H1 (cell line): ENCODE data around the gene MCC. TPM values are rescaled to one million over a fixed set of nuclear protein-coding genes. Genes with fewer than 3 reads are reported as not detected.

Source experiments
- CTCF ChIA-PET: fragments of 300-600 bp; sonication (Branson Sonifier 250); formaldehyde crosslinking; loops from one replicate; lab custom pipeline; 2021; ENCODE audit not compliant: partially characterized antibody; lab: Charles Lee
- POLR2A ChIA-PET: fragments of 300-600 bp; sonication (Branson Sonifier 250); formaldehyde crosslinking; loops from one replicate; lab custom pipeline; 2021; ENCODE audit warnings: inconsistent platforms; ENCODE audit not compliant: partially characterized antibody; lab: Charles Lee
- DNase-seq, 2 experiments: peaks; one replicate each; pipeline versions ENCODE4 v3.0.0 to v3.0.0-alpha.2; 2010 to 2022; ENCODE audit warnings: low spot score in 2 of 2, low read depth in 1 of 2, mixed read lengths in 1 of 2
- FAIRE-seq: peaks from 2 replicates; lab custom pipeline; 2011; peaks lifted over from hg19 to GRCh38; lab: Jason Lieb, UNC
- H2AFZ ChIP-seq: 2 replicates; pipeline ENCODE4 v1.8.1; 2012; ENCODE audit warnings: low read length, inconsistent platforms
- H2AK5ac ChIP-seq: 2 replicates; pipeline ENCODE4 v1.6.1; 2013; ENCODE audit warnings: low read depth, low read length
- H2BK120ac ChIP-seq: replicated peaks from 2 replicates; pipeline ENCODE3; 2013; ENCODE audit warnings: low read depth, low read length, inconsistent platforms
- H2BK12ac ChIP-seq: 2 replicates; pipeline ENCODE4 v1.6.1; 2013; ENCODE audit warnings: low read depth, low read length
- H2BK15ac ChIP-seq: 2 replicates; pipeline ENCODE4 v1.6.1; 2013; ENCODE audit warnings: low read length
- H2BK20ac ChIP-seq: 2 replicates; pipeline ENCODE4 v1.6.1; 2013; ENCODE audit warnings: low read length
- H2BK5ac ChIP-seq: 2 replicates; pipeline ENCODE4 v1.6.1; 2013; ENCODE audit warnings: low read depth, low read length
- H3K14ac ChIP-seq: 2 replicates; pipeline ENCODE4 v1.6.1; 2013; ENCODE audit warnings: inconsistent platforms; ENCODE audit not compliant: insufficient read length
- H3K18ac ChIP-seq: 2 replicates; pipeline ENCODE4 v1.6.1; 2013; ENCODE audit warnings: low read length; ENCODE audit errors: extremely low read depth
- H3K23ac ChIP-seq: 2 replicates; pipeline ENCODE4 v1.6.1; 2013; ENCODE audit warnings: inconsistent platforms; ENCODE audit not compliant: insufficient read length
- H3K23me2 ChIP-seq: 2 replicates; pipeline ENCODE4 v1.6.1; 2013; ENCODE audit warnings: low read depth, low read length
- H3K27ac ChIP-seq: 2 replicates; pipeline ENCODE4 v1.6.1; 2011; ENCODE audit warnings: low read depth, low read length, inconsistent platforms
- H3K27me3 ChIP-seq, 4 experiments: replicated peaks in 1 of 4; 1 replicate in 1 of 4; 2 replicates in 3 of 4; pipeline versions ENCODE4 v1.6.1 to v1.8.1; 2011 to 2013; ENCODE audit warnings: low read length in 3 of 4, mild to moderate bottlenecking in 3 of 4, inconsistent platforms in 2 of 4, mixed read lengths in 2 of 4, moderate library complexity in 1 of 4; ENCODE audit not compliant: control insufficient read depth in 3 of 4, insufficient read depth in 3 of 4; ENCODE audit errors: extremely low read depth in 1 of 4
- H3K36me3 ChIP-seq, 4 experiments: 2 replicates each; pipeline versions ENCODE4 v1.6.1 to v1.8.1; 2011 to 2013; ENCODE audit warnings: mild to moderate bottlenecking in 4 of 4, low read length in 3 of 4, moderate library complexity in 2 of 4, control low read depth in 1 of 4, inconsistent platforms in 1 of 4; ENCODE audit not compliant: insufficient read depth in 4 of 4, control insufficient read depth in 2 of 4
- H3K4ac ChIP-seq: replicated peaks from 2 replicates; pipeline ENCODE3; 2013; ENCODE audit warnings: low read length, low read depth, mixed read lengths, inconsistent platforms; ENCODE audit not compliant: insufficient read length
- H3K4me1 ChIP-seq, 4 experiments: replicated peaks in 1 of 4; 1 replicate in 1 of 4; 2 replicates in 3 of 4; pipeline versions ENCODE4 v1.6.1 to v1.8.1; 2011 to 2013; ENCODE audit warnings: low read length in 3 of 4, inconsistent platforms in 2 of 4, mixed read lengths in 1 of 4; ENCODE audit not compliant: insufficient read depth in 4 of 4, control insufficient read depth in 3 of 4
- H3K4me2 ChIP-seq, 2 experiments: 2 replicates each; pipeline versions ENCODE4 v1.6.1 to v1.8.1; 2011 to 2013; ENCODE audit warnings: low read depth in 2 of 2, low read length in 2 of 2, control low read depth in 1 of 2, inconsistent platforms in 1 of 2, mild to moderate bottlenecking in 1 of 2; ENCODE audit not compliant: insufficient read depth in 1 of 2
- H3K4me3 ChIP-seq, 4 experiments: fragments of 200-600, 300-600 bp in 1 of 4; sonication (generic), shearing (Covaris generic), sonication (Bioruptor Twin) in 1 of 4; 2 replicates each; pipeline versions ENCODE4 v1.5.1 to v1.8.1; 2011 to 2016; ENCODE audit warnings: low read length in 4 of 4, low read depth in 3 of 4, control low read depth in 2 of 4, inconsistent platforms in 2 of 4, mild to moderate bottlenecking in 2 of 4, mixed read lengths in 1 of 4, moderate library complexity in 1 of 4; ENCODE audit not compliant: insufficient read depth in 2 of 4; ENCODE audit errors: extremely low read depth in 1 of 4
- H3K56ac ChIP-seq: replicated peaks from 2 replicates; pipeline ENCODE3; 2013; ENCODE audit warnings: low read depth, mild to moderate bottlenecking, mixed read lengths, low read length, inconsistent platforms; ENCODE audit not compliant: insufficient read length
- H3K79me1 ChIP-seq: 2 replicates; pipeline ENCODE4 v1.6.1; 2013; ENCODE audit warnings: low read depth, low read length, control low read depth
- H3K79me2 ChIP-seq, 2 experiments: 2 replicates each; pipeline versions ENCODE4 v1.6.1 to v1.8.1; 2012 to 2013; ENCODE audit warnings: low read length in 2 of 2, mild to moderate bottlenecking in 2 of 2, inconsistent platforms in 1 of 2; ENCODE audit not compliant: insufficient read depth in 2 of 2, control insufficient read depth in 1 of 2
- H3K9ac ChIP-seq, 4 experiments: replicated peaks in 1 of 4; 1 replicate in 1 of 4; 2 replicates in 3 of 4; pipeline versions ENCODE4 v1.6.1 to v1.8.1; 2011 to 2013; ENCODE audit warnings: low read depth in 3 of 4, low read length in 3 of 4, control low read depth in 2 of 4, mild to moderate bottlenecking in 2 of 4, moderate library complexity in 2 of 4, inconsistent platforms in 1 of 4; ENCODE audit errors: extremely low read depth in 1 of 4
- H3K9me3 ChIP-seq, 2 experiments: 2 replicates each; pipeline versions ENCODE4 v1.6.1 to v1.8.1; 2012 to 2013; ENCODE audit warnings: mild to moderate bottlenecking in 2 of 2, moderate library complexity in 2 of 2, control low read depth in 1 of 2, inconsistent platforms in 1 of 2, low read depth in 1 of 2, low read length in 1 of 2, mixed read lengths in 1 of 2; ENCODE audit not compliant: insufficient read depth in 2 of 2
- H4K20me1 ChIP-seq, 2 experiments: replicated peaks in 1 of 2; 2 replicates each; pipeline versions ENCODE3 to v1.8.1; 2011 to 2013; ENCODE audit warnings: inconsistent platforms in 2 of 2, low read length in 2 of 2, mild to moderate bottlenecking in 1 of 2; ENCODE audit not compliant: insufficient read depth in 2 of 2, control insufficient read depth in 1 of 2
- H4K5ac ChIP-seq: 2 replicates; pipeline ENCODE4 v1.6.1; 2013; ENCODE audit warnings: low read length, low read depth, mixed read lengths, inconsistent platforms; ENCODE audit not compliant: insufficient read length
- H4K8ac ChIP-seq: 2 replicates; pipeline ENCODE4 v1.8.0; 2013; ENCODE audit warnings: mild to moderate bottlenecking, moderate library complexity, low read length, inconsistent platforms; ENCODE audit not compliant: insufficient read depth; ENCODE audit errors: extremely low read depth
- H4K91ac ChIP-seq: replicated peaks from 2 replicates; pipeline ENCODE3; 2013; ENCODE audit warnings: low read length, mixed read lengths, inconsistent platforms; ENCODE audit not compliant: insufficient read length
- WGBS, 2 experiments: shearing (Covaris generic) in 1 of 2; methylation state at CpG; one replicate each; pipeline versions ENCODE4 v1.1.6 to v1.1.7; 2013 to 2015; ENCODE audit warnings: low lambda C conversion rate in 2 of 2, mixed read lengths in 2 of 2, inconsistent platforms in 1 of 2, low coverage in 1 of 2, missing lambda C conversion rate in 1 of 2; ENCODE audit not compliant: insufficient replicate concordance in 2 of 2, insufficient coverage in 1 of 2, insufficient read length in 1 of 2; ENCODE audit errors: extremely low coverage in 1 of 2, missing lambda C conversion rate in 1 of 2; 5-methylcytosine and 5-hydroxymethylcytosine counted together
- polyA plus RNA-seq, 7 experiments: library from polyadenylated mRNA; depleted of rRNA in 3 of 7; stranded (reverse) in 5 of 7; unstranded in 2 of 7; fragments of >200 nt in 5 of 7; fragments of 200-250 nt in 2 of 7; gene quantifications; 1 replicate in 5 of 7; 2 replicates in 1 of 7; 4 replicates in 1 of 7; pipeline versions ENCODE4 v1.2.1 to v1.2.3, GENCODE V29; 2011 to 2013; ENCODE audit warnings: missing spikeins in 2 of 7, mixed read lengths in 2 of 7
- total RNA-seq: library from RNA; stranded (reverse); fragmentation: NEBNext Ultra II Directional; extraction: Animal tissue kit (Norgen Biotek cat#: 25700); gene quantifications from 2 replicates; pipeline ENCODE4 v1.2.1, GENCODE V29; 2021

The MCC gene
- total and polyA plus RNA-seq, 2 of the 8 experiments (the other 6 are each of a cell fraction or from before 2014, with no cell fraction given), result 2.6 to 18.3 TPM

GRCh38 chr5:113056988-113057387 is 431.3 kb downstream of the MCC start:
- no peak overlapping the region for H4K5ac ChIP-seq
- ChIA-PET CTCF (interaction anchor here (0.6 to 1.9 kb wide), 16 partner anchors 9 to 280 kb away, joined by 3 to 9 read pairs (median 4); no protein-coding TSS in a partner anchor), POLR2A (no interaction called here)
- no peak overlapping the region for H2BK120ac ChIP-seq
- no peak for FAIRE-seq
- no peak overlapping the region for H4K8ac ChIP-seq
- no peaks in the 10 kb centered on the region for H3K79me2 ChIP-seq
- 82% methylated on average over 5 of the region's 5 CpGs; no CpG with 5 or more reads in 1 of the 2 experiments for WGBS, 2 experiments
- no peak overlapping the region for H3K9ac ChIP-seq
- no peaks in the 10 kb centered on the region for H4K20me1 ChIP-seq
- H3K27ac ChIP-seq, result no peak overlapping the region
- H3K4me3 ChIP-seq, result no peak overlapping the region
- H3K18ac ChIP-seq, result no peak overlapping the region
- H3K23ac ChIP-seq, result no peak overlapping the region
- no peaks in the 10 kb centered on the region for H3K23me2 ChIP-seq
- H3K4me1 ChIP-seq, result no peaks in the 10 kb centered on the region
- H2AFZ ChIP-seq, result no peak overlapping the region
- H2BK15ac ChIP-seq, result no peak overlapping the region
- no peaks in the 10 kb centered on the region for H3K27me3 ChIP-seq
- H2BK20ac ChIP-seq, result no peak overlapping the region
- no peaks in the 10 kb centered on the region for H3K36me3 ChIP-seq
- H3K56ac ChIP-seq, result no peak overlapping the region
- no peak overlapping the region for H3K4ac ChIP-seq
- no peak for DNase-seq
- H4K91ac ChIP-seq, result no peak overlapping the region
- H2BK12ac ChIP-seq, result no peak overlapping the region
- no peak overlapping the region for H2BK5ac ChIP-seq
- no peaks in the 10 kb centered on the region for H3K79me1 ChIP-seq
- no peak overlapping the region for H3K14ac ChIP-seq
- no peak overlapping the region for H3K4me2 ChIP-seq
- H2AK5ac ChIP-seq, result no peak overlapping the region
- H3K9me3 ChIP-seq, result no peaks in the 10 kb centered on the region
